ENCODE results near the gene CLDN7.
A peak's percentile ranks its signal among the peaks of the same experiment; 100 is the strongest.

Gene CLDN7

GRCh38 chr17:7284911-7285310, 22.6 kb upstream of the CLDN7 start:
- DNase-seq: no peak

- no peak for DNase-seq
Observed at GRCh38 chr17:7283471-7284216, 21.4 kb upstream of the CLDN7 start.

GRCh38 chr17:7282752-7283321, 20.6 kb upstream of the CLDN7 start:
- peak in 1 of 2 experiments; percentile 25 for DNase-seq

GRCh38 chr17:7281953-7282751, 19.9 kb upstream of the CLDN7 start:
- DNase-seq: peak; percentile 26

- DNase-seq: peak; percentile 94
Observed at GRCh38 chr17:7281074-7281952, 19.0 kb upstream of the CLDN7 start, which contains the start of gene SLC2A4. TSS of gene SLC2A4 (plus strand) at chr17:7281718. CDS start at chr17:7281935, 217 bp downstream.

GRCh38 chr17:7280519-7281073, 18.3 kb upstream of the CLDN7 start:
- peak; percentile 93 to 94 for DNase-seq

- DNase-seq: no peak
Observed at GRCh38 chr17:7279448-7279847, 17.2 kb upstream of the CLDN7 start.

- DNase-seq: no peak
Observed at GRCh38 chr17:7266784-7267183, 4.5 kb upstream of the CLDN7 start.

- DNase-seq: no peak
Observed at GRCh38 chr17:7263801-7264078, 1.5 kb upstream of the CLDN7 start.

GRCh38 chr17:7262935-7263800, 890 bp upstream of the CLDN7 start:
- no peak for DNase-seq

GRCh38 chr17:7261379-7262191, 693 bp downstream of the CLDN7 start:
- peak in 1 of 2 experiments; percentile 50 for DNase-seq

- DNase-seq: peak; percentile 49 to 62
Observed at GRCh38 chr17:7260651-7261378, 1.5 kb downstream of the CLDN7 start.

- no peak for DNase-seq
Observed at GRCh38 chr17:7260151-7260550, 2.1 kb downstream of the CLDN7 start.

- DNase-seq: no peak
Observed at GRCh38 chr17:7259555-7259889, 2.8 kb downstream of the CLDN7 start.

- peak; percentile 36 to 52 for DNase-seq
Observed at GRCh38 chr17:7258731-7259554, 3.3 kb downstream of the CLDN7 start.

GRCh38 chr17:7256766-7257456, 5.4 kb downstream of the CLDN7 start:
- no peak for DNase-seq

- DNase-seq: no peak
Observed at GRCh38 chr17:7254511-7254910, 7.8 kb downstream of the CLDN7 start.

GRCh38 chr17:7253082-7253481, 9.2 kb downstream of the CLDN7 start:
- no peak for DNase-seq

All from activated T-cell treated with anti-CD3 and anti-CD28 coated beads, Interleukin-2, amount 50 U/mL, for 48 hours (primary cell).